H1 (cell line): ENCODE results near the gene HLA-DQA1. TPM values are rescaled to one million over a fixed set of nuclear protein-coding genes. Genes with fewer than 3 reads are reported as not detected.

Experiments
- polyA plus RNA-seq, 7 experiments: library from polyadenylated mRNA; depleted of rRNA in 3 of 7; stranded (reverse) in 5 of 7; unstranded in 2 of 7; fragments of >200 nt in 5 of 7; fragments of 200-250 nt in 2 of 7; gene quantifications; 1 replicate in 5 of 7; 2 replicates in 1 of 7; 4 replicates in 1 of 7; pipeline versions ENCODE4 v1.2.1 to v1.2.3, GENCODE V29; 2011 to 2013; ENCODE audit warnings: missing spikeins in 2 of 7, mixed read lengths in 2 of 7
- total RNA-seq: library from RNA; stranded (reverse); fragmentation: NEBNext Ultra II Directional; extraction: Animal tissue kit (Norgen Biotek cat#: 25700); gene quantifications from 2 replicates; pipeline ENCODE4 v1.2.1, GENCODE V29; 2021

HLA-DQA1 gene
- total and polyA plus RNA-seq, 2 of the 8 experiments (the other 6 are each of a cell fraction or from before 2014, with no cell fraction given) = 0.12 TPM; not detected in 1

Other genes starting within 250 kb of the HLA-DQA1 start
- gene BTNL2, start 230.2 kb upstream of the HLA-DQA1 start, total RNA-seq = not detected in 2 replicates
- gene BTNL2, start 230.2 kb upstream of the HLA-DQA1 start, polyA plus RNA-seq (2011; rRNA removed) = not detected in 2 replicates
- gene HLA-DRA, start 197.5 kb upstream of the HLA-DQA1 start, total RNA-seq = 4.1 and 5.0 TPM in 2 replicates
- 4.2 and 6.2 TPM in 2 replicates for gene HLA-DRA, start 197.5 kb upstream of the HLA-DQA1 start, polyA plus RNA-seq (2011; rRNA removed)
- gene HLA-DRB5, start 107.1 kb upstream of the HLA-DQA1 start, total RNA-seq = 1.0 and 1.4 TPM in 2 replicates
- 0.83 and 0.86 TPM in 2 replicates for gene HLA-DRB5, start 107.1 kb upstream of the HLA-DQA1 start, polyA plus RNA-seq (2011; rRNA removed)
- 5.1 and 6.7 TPM in 2 replicates for gene HLA-DRB1, start 47.6 kb upstream of the HLA-DQA1 start, total RNA-seq
- gene HLA-DRB1, start 47.6 kb upstream of the HLA-DQA1 start, polyA plus RNA-seq (2011; rRNA removed) = 7.2 and 7.5 TPM in 2 replicates
- 1.2 and 1.4 TPM in 2 replicates for gene HLA-DQB1, start 29.3 kb downstream of the HLA-DQA1 start, total RNA-seq
- gene HLA-DQB1, start 29.3 kb downstream of the HLA-DQA1 start, polyA plus RNA-seq (2011; rRNA removed) = 5.2 and 5.5 TPM in 2 replicates
- not detected in 2 replicates for gene HLA-DQA2, start 104.0 kb downstream of the HLA-DQA1 start, total RNA-seq
- not detected in 2 replicates for gene HLA-DQA2, start 104.0 kb downstream of the HLA-DQA1 start, polyA plus RNA-seq (2011; rRNA removed)
- gene HLA-DQB2, start 126.1 kb downstream of the HLA-DQA1 start, total RNA-seq = not detected in 2 replicates
- gene HLA-DQB2, start 126.1 kb downstream of the HLA-DQA1 start, polyA plus RNA-seq (2011; rRNA removed) = not detected in 2 replicates
- 0.27 TPM in 1 of 2 replicates, not detected in the other for gene HLA-DOB, start 179.6 kb downstream of the HLA-DQA1 start, total RNA-seq
- 0.19 and 0.35 TPM in 2 replicates for gene HLA-DOB, start 179.6 kb downstream of the HLA-DQA1 start, polyA plus RNA-seq (2011; rRNA removed)
- gene TAP2, start 201.3 kb downstream of the HLA-DQA1 start, total RNA-seq = 24.3 and 27.2 TPM in 2 replicates
- 11.3 and 19.9 TPM in 2 replicates for gene TAP2, start 201.3 kb downstream of the HLA-DQA1 start, polyA plus RNA-seq (2011; rRNA removed)
- gene PSMB8, start 206.6 kb downstream of the HLA-DQA1 start, total RNA-seq = 18.4 and 22.0 TPM in 2 replicates
- gene PSMB8, start 206.6 kb downstream of the HLA-DQA1 start, polyA plus RNA-seq (2011; rRNA removed) = 26.9 and 43.0 TPM in 2 replicates
- 16.8 TPM in 2 replicates for gene TAP1, start 216.3 kb downstream of the HLA-DQA1 start, total RNA-seq
- 20.1 and 22.0 TPM in 2 replicates for gene TAP1, start 216.3 kb downstream of the HLA-DQA1 start, polyA plus RNA-seq (2011; rRNA removed)
- 2.9 and 4.5 TPM in 2 replicates for gene PSMB9, start 216.8 kb downstream of the HLA-DQA1 start, total RNA-seq
- 12.5 and 22.8 TPM in 2 replicates for gene PSMB9, start 216.8 kb downstream of the HLA-DQA1 start, polyA plus RNA-seq (2011; rRNA removed)